B cell (primary cell): Measurements from ENCODE around the gene DGCR8. TPM values are rescaled to one million over a fixed set of nuclear protein-coding genes. Genes with fewer than 3 reads are reported as not detected.
A peak's percentile ranks its signal among the peaks of the same experiment; 100 is the strongest.

Source experiments
- ATAC-seq: fragments of 200-7000 bp; cut with Tn5 transposase; one replicate; pipeline ENCODE4 v1.10.0; 2021; ENCODE audit warnings: low read depth, mild to moderate bottlenecking, moderate number of reproducible peaks, moderate library complexity
- CTCF ChIA-PET: fragments of 350-600 bp; sonication (Branson Sonifier 250); formaldehyde crosslinking; loops from one replicate; lab custom pipeline; 2021; ENCODE audit warnings: antibody characterized with exemption, inconsistent platforms; lab: Charles Lee
- POLR2A ChIA-PET: fragments of 350-600 bp; sonication (Branson Sonifier 250); formaldehyde crosslinking; loops from one replicate; lab custom pipeline; 2021; ENCODE audit warnings: antibody characterized with exemption; lab: Charles Lee
- DNase-seq: peaks from one replicate; pipeline ENCODE4 v3.0.0; 2013
- H2AFZ ChIP-seq: 2 replicates; pipeline ENCODE4 v1.6.1; 2012; ENCODE audit warnings: mild to moderate bottlenecking, low read depth, low read length; ENCODE audit not compliant: insufficient read depth, poor library complexity, severe bottlenecking
- H3K27ac ChIP-seq, 2 donors: 1 replicate in 1 of 2; 2 replicates in 1 of 2; pipeline ENCODE4 v1.5.1; 2012 to 2013; ENCODE audit warnings: low read length in 2 of 2, mild to moderate bottlenecking in 2 of 2, moderate library complexity in 1 of 2
- H3K27me3 ChIP-seq, 4 experiments: fragments of 200-600 bp in 1 of 4; sonication (generic) in 1 of 4; replicated peaks in 1 of 4; 1 replicate in 2 of 4; 2 replicates in 2 of 4; pipeline versions ENCODE4 v1.6.1 to v1.7.0; 2013 to 2016; ENCODE audit warnings: low read length in 3 of 4, mild to moderate bottlenecking in 2 of 4, mixed read lengths in 1 of 4, moderate library complexity in 1 of 4; ENCODE audit not compliant: insufficient read depth in 4 of 4, control insufficient read depth in 3 of 4; ENCODE audit errors: control extremely low read depth in 1 of 4
- H3K36me3 ChIP-seq, 2 experiments: replicated peaks in 1 of 2; 1 replicate in 1 of 2; 2 replicates in 1 of 2; pipeline versions ENCODE4 v1.6.1 to v1.7.1; 2013; ENCODE audit warnings: low read length in 1 of 2; ENCODE audit not compliant: insufficient read depth in 2 of 2, control insufficient read depth in 1 of 2; ENCODE audit errors: control extremely low read depth in 1 of 2, extremely low read depth in 1 of 2
- H3K4me1 ChIP-seq, 2 donors: fragments of 200-600 bp in 1 of 2; sonication (generic) in 1 of 2; 1 replicate in 1 of 2; 2 replicates in 1 of 2; pipeline versions ENCODE4 v1.5.1 to v1.6.1; 2013 to 2017; ENCODE audit warnings: low read length in 2 of 2; ENCODE audit not compliant: control insufficient read depth in 2 of 2, insufficient read depth in 2 of 2
- H3K4me2 ChIP-seq: replicated peaks from 2 replicates; pipeline ENCODE3; 2012; ENCODE audit warnings: mild to moderate bottlenecking, low read depth, low read length; ENCODE audit not compliant: poor library complexity, severe bottlenecking
- H3K4me3 ChIP-seq, 5 experiments: fragments of 200-600 bp in 1 of 5; sonication (generic) in 1 of 5; 1 replicate in 3 of 5; 2 replicates in 2 of 5; pipeline versions ENCODE4 v1.5.1 to v1.7.0; 2011 to 2016; ENCODE audit warnings: low read length in 4 of 5, mild to moderate bottlenecking in 4 of 5, low read depth in 2 of 5, control low read depth in 1 of 5, moderate library complexity in 1 of 5; ENCODE audit not compliant: insufficient read depth in 1 of 5; ENCODE audit errors: control extremely low read depth in 1 of 5, extremely low read depth in 1 of 5
- H3K79me2 ChIP-seq: fragments of 200-600 bp; sonication (generic); one replicate; pipeline ENCODE4 v1.6.0; 2016; ENCODE audit warnings: low read length; ENCODE audit not compliant: control insufficient read depth, insufficient read depth
- H3K9ac ChIP-seq: fragments of 200-600 bp; sonication (generic); 2 replicates; pipeline ENCODE4 v1.6.1; 2017; ENCODE audit warnings: mild to moderate bottlenecking, low read length, moderate library complexity
- H3K9me3 ChIP-seq, 3 donors: one replicate each; pipeline versions ENCODE4 v1.6.1 to v1.7.1; 2013; ENCODE audit warnings: low read length in 2 of 3; ENCODE audit not compliant: control insufficient read depth in 2 of 3, insufficient read depth in 1 of 3; ENCODE audit errors: control extremely low read depth in 1 of 3
- H4K20me1 ChIP-seq: 2 replicates; pipeline ENCODE4 v1.6.0; 2012; ENCODE audit warnings: mild to moderate bottlenecking, low read length; ENCODE audit not compliant: insufficient read depth, control insufficient read depth, poor library complexity, severe bottlenecking
- H3K27ac Mint-ChIP-seq: one replicate; pipeline ENCODE4 v1.8.0; 2021; ENCODE audit warnings: mixed read lengths
- H3K27me3 Mint-ChIP-seq: one replicate; pipeline ENCODE4 v1.8.0; 2021; ENCODE audit warnings: mixed read lengths
- H3K4me1 Mint-ChIP-seq: one replicate; pipeline ENCODE4 v1.8.0; 2021; ENCODE audit warnings: mixed read lengths
- H3K4me3 Mint-ChIP-seq: one replicate; pipeline ENCODE4 v1.8.0; 2021; ENCODE audit warnings: mixed read lengths
- H3K9me3 Mint-ChIP-seq: one replicate; pipeline ENCODE4 v1.8.0; 2022; ENCODE audit warnings: mixed read lengths; ENCODE audit not compliant: insufficient read depth
- CTCF ChIP-seq: fragments of 200-600 bp; IDR thresholded peaks from one replicate; pipeline ENCODE4 v1.8.0; 2022; ENCODE audit warnings: antibody characterized with exemption, mild to moderate bottlenecking
- EZH2 ChIP-seq: IDR thresholded peaks from 2 replicates; pipeline ENCODE4 v1.6.1; 2012; ENCODE audit warnings: borderline replicate concordance, low read depth, mild to moderate bottlenecking, moderate library complexity, low read length; ENCODE audit not compliant: insufficient read depth, poor library complexity, severe bottlenecking
- WGBS: methylation state at CpG from one replicate; pipeline ENCODE4 v1.1.5; 2013; ENCODE audit warnings: missing lambda C conversion rate; ENCODE audit not compliant: insufficient coverage; 5-methylcytosine and 5-hydroxymethylcytosine counted together
- intact Hi-C: fragments of 100-400 bp; cut with micrococcal nuclease; formaldehyde crosslinking; loops from one replicate; pipeline ENCODE4 v1.10.0; 2022
- polyA plus RNA-seq: library from polyadenylated mRNA; depleted of rRNA; stranded (reverse); fragments of >200 nt; gene quantifications from 2 replicates; pipeline ENCODE4 v1.2.3, GENCODE V29; 2012
- total RNA-seq, 2 donors: library from RNA; stranded (reverse); fragments of 120-200 nt in 1 of 2; gene quantifications; 1 replicate in 1 of 2; 2 replicates in 1 of 2; pipeline versions ENCODE4 v1.2.3 to v1.2.4, GENCODE V29; 2013 to 2022

Gene DGCR8
- total and polyA plus RNA-seq, 2 donors (not counting 1 experiment from before 2014, with no cell fraction given) = 19.6 to 43.2 TPM

GRCh38 chr22:20062766-20063083, 17.3 kb upstream of the DGCR8 start:
- Histone ChIP-seq H3K4me3 (no peak overlapping the region), H2AFZ (no peak overlapping the region), H3K79me2 (no peaks in the 10 kb centered on the region), H3K9ac (no peak overlapping the region), H3K27ac (no peak overlapping the region), H3K36me3 (peaks cover 0 to 41% of the 10 kb centered on the region in 2 experiments), H4K20me1 (peaks cover 11% of the 10 kb centered on the region), H3K4me2 (no peak overlapping the region), H3K4me1 (no peaks in the 10 kb centered on the region), H3K9me3 (no peaks in the 10 kb centered on the region), H3K27me3 (no peaks in the 10 kb centered on the region)
- POLR2A ChIA-PET = no interaction called here
- Mint-ChIP-seq H3K27me3 (no peaks in the 10 kb centered on the region), H3K4me1 (no peaks in the 10 kb centered on the region), H3K9me3 (no peaks in the 10 kb centered on the region), H3K4me3 (no peak overlapping the region), H3K27ac (peak overlapping the region; percentile 7)
- no peak for ATAC-seq
- intact Hi-C loops = no loop called here
- WGBS = 98% methylated on average over 7 of the region's 11 CpGs
- TF ChIP-seq EZH2 = no peak
- TF ChIP-seq CTCF = no peak
- DNase-seq = no peak
- CTCF ChIA-PET = interaction anchor here (1.5 kb wide), 1 partner anchor 28 kb away, joined by 3 read pairs; no protein-coding TSS in a partner anchor

- H2AFZ ChIP-seq = no peak overlapping the region
- H3K27me3 ChIP-seq = no peaks in the 10 kb centered on the region
- no peaks in the 10 kb centered on the region for H3K4me1 Mint-ChIP-seq
- H3K9me3 ChIP-seq = no peaks in the 10 kb centered on the region
- H3K9me3 Mint-ChIP-seq = no peaks in the 10 kb centered on the region
- no peaks in the 10 kb centered on the region for H3K27me3 Mint-ChIP-seq
- no peaks in the 10 kb centered on the region for H3K4me1 ChIP-seq
- no peak overlapping the region for H3K4me3 ChIP-seq
- no peak for TF ChIP-seq EZH2
- H3K4me2 ChIP-seq = no peak overlapping the region
- no peak overlapping the region for H3K27ac Mint-ChIP-seq
- 96% methylated on average over 27 of the region's 27 CpGs for WGBS
- no peak overlapping the region for H3K4me3 Mint-ChIP-seq
- ATAC-seq (no peak), DNase-seq (no peak)
- H4K20me1 ChIP-seq = peaks cover 9% of the 10 kb centered on the region
- no peak overlapping the region for H3K9ac ChIP-seq
- H3K27ac ChIP-seq = no peak overlapping the region
- ChIA-PET CTCF (no interaction called here), POLR2A (no interaction called here)
- H3K36me3 ChIP-seq = peaks cover 0 to 36% of the 10 kb centered on the region in 2 experiments
- no peaks in the 10 kb centered on the region for H3K79me2 ChIP-seq
- intact Hi-C loops = no loop called here
These were observed 16.5 kb upstream of the DGCR8 start for GRCh38 chr22:20063271-20064139.
